ENCODE data around the gene KCNIP4.

- no peak for TF ChIP-seq CTCF (optimal IDR thresholded peaks at IDR 0.05 in 1 of 3, IDR thresholded peaks at IDR 0.05 in 1 of 3, conservative IDR thresholded peaks at IDR 0.05 in 1 of 3; ENCODE audit: extremely low read depth in 1 of 3, insufficient read depth in 2 of 3, low read length in 3 of 3)
- no peak for TF ChIP-seq EZH2 (IDR thresholded peaks at IDR 0.05; ENCODE audit: low read length)
Observed at GRCh38 chr4:20916106-20916505, 1032.5 kb downstream of the KCNIP4 start.

Data from keratinocyte (primary cell).